OCI-LY1 (cell line): ENCODE data around the gene SHTN1.

Experiments
- CTCF ChIP-seq: fragments of 200-600 bp; sonication (generic), shearing (Covaris generic); IDR thresholded peaks from 2 replicates; pipeline ENCODE4 v1.5.1; 2017; ENCODE audit warnings: mild to moderate bottlenecking, antibody characterized with exemption, low read length, moderate library complexity, mixed read lengths
- EZH2 ChIP-seq: fragments of 200-600 bp; sonication (generic), shearing (Covaris generic); IDR thresholded peaks from 2 replicates; pipeline ENCODE4 v1.8.0; 2017; ENCODE audit warnings: borderline replicate concordance, mixed run types, mild to moderate bottlenecking, antibody characterized with exemption, low read length, moderate library complexity, mixed read lengths

- TF ChIP-seq CTCF (no peak), EZH2 (no peak)
These were observed 4.4 kb downstream of the SHTN1 start for GRCh38 chr10:117000580-117000979.
